AG09309 (cell line): ENCODE measurements around the gene ZNF430.
A peak's percentile ranks its signal among the peaks of the same experiment; 100 is the strongest.

ENCODE experiments used
- DNase-seq: peaks from one replicate; pipeline ENCODE4 v3.0.0-alpha.2; 2010; ENCODE audit warnings: low read depth
- H3K4me3 ChIP-seq: 2 replicates; pipeline ENCODE4 v1.5.1; 2011; ENCODE audit warnings: mild to moderate bottlenecking, low read depth, low read length, moderate library complexity; ENCODE audit not compliant: control insufficient read depth
- CTCF ChIP-seq: IDR thresholded peaks from 2 replicates; pipeline ENCODE4 v1.5.1; 2011; ENCODE audit warnings: mild to moderate bottlenecking, low read depth, low read length, inconsistent platforms; ENCODE audit not compliant: insufficient read depth, control insufficient read depth; ENCODE audit errors: missing control alignments

Gene ZNF430

DNA sequence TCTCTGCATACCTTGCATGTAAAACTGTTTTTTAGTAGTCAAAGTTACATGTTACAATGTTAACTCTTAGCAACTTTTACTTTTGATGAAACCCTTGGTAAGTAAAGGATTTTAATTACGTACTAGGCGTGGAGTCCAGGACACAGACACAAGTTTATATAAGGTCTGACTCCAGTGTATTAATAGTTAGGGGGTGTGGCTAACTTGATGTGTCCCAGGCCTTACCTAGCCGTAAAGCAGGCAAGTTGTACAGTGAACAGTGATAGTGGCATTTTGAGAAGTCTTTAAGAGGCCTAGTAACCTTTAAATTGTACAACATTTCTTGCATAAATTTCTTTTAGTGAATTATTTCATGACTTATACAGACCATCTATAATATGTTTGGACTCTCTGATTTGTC is 67.4 kb downstream of the ZNF430 start:
- no peak overlapping the region for H3K4me3 ChIP-seq
- no peak for DNase-seq
- TF ChIP-seq CTCF: no peak

DNA sequence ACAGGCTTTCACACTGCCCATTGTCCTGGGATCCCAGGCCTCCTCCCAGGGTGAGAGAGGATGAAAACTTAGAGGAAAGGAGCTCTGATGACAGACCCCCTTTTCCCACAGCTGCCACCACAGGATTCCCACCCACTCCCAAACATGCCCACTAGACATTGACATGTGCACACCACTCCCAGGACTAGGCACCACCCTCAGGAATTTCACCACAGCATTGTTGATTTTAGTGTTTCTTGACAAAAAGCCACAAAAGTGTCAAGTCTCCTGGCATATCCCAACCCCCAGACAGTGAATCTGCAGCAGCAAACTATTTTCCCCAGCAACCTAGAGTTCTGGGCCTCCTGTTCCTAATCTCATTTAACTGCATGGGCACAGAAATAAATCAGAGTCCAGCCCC is 71.7 kb downstream of the ZNF430 start:
- TF ChIP-seq CTCF: no peak
- DNase-seq: peak; percentile 5
- H3K4me3 ChIP-seq: no peak overlapping the region

DNA sequence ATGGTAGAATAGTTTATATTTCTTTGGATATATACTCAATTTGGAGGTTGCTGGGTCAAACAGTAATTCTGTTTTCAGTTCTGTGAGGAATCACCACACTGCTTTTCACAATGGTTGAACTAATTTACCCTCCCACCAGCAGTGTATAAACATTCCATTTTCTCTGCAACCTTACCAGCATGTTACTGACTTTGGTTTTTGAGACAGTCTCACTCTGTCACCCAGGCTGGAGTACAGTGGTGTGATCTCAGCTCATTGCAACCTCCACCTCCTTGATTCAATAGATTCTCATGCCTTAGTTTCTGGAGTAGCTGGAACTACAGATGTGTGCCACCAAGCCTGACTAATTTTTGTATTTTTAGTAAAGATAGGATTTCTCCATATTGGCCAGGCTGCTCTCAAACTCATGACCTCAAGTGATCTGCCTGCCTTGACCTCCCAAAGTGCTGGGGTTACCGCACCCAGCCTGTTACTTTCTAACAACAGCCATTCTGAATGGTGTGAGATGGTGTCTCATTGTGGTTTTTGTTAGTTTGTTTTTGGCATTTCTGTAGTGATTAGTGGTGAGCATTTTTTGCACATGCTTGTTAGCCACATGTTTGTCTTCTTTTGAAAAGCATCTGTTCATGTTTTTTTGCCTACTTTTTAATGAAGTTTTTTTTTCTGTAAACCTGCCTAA is 74.0 kb downstream of the ZNF430 start:
- no peak overlapping the region for H3K4me3 ChIP-seq
- no peak for TF ChIP-seq CTCF
- no peak for DNase-seq

DNA sequence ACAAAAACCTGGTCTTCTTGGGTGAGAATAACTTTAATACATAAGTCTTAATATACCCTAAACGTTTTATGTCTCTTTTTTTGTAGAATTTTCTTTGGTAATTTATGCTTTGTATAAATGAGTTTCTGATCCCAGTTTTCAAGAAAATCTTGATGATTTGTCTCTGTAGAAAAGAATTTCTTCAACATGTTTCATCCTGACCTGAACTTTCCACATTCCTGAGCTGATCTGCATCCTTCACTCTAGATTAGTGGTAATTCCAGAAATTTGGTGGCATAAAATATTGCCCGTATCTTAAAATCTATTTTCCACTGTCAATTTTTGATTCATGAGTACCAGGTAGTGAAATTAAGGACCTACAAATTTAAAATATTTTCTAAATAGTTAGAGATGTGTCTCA is 77.8 kb downstream of the ZNF430 start:
- no peak for TF ChIP-seq CTCF
- no peak for DNase-seq
- no peak overlapping the region for H3K4me3 ChIP-seq

- TF ChIP-seq CTCF: no peak
- no peak overlapping the region for H3K4me3 ChIP-seq
- DNase-seq: no peak
These were observed 81.2 kb downstream of the ZNF430 start for GRCh38 chr19:21101521-21102242.

GRCh38 chr19:21109116-21109515 is 88.7 kb downstream of the ZNF430 start:
- no peak overlapping the region for H3K4me3 ChIP-seq
- no peak for DNase-seq
- TF ChIP-seq CTCF: no peak
